Upper lobe of right lung (tissue), 1 donor: ENCODE measurements around the gene YJU2. TPM values are rescaled to one million over a fixed set of nuclear protein-coding genes. Genes with fewer than 3 reads are reported as not detected.
"Not testable (repeated sequence)": the region's sequence is repeated elsewhere in the genome, so short reads cannot be mapped to it uniquely, and the experiment has no call there.

Experiments used
- ATAC-seq: fragments of 200-7000 bp; cut with Tn5 transposase; one replicate; pipeline ENCODE4 v1.9.1; 2020; ENCODE audit warnings: mild to moderate bottlenecking, moderate library complexity
- DNase-seq: peaks from one replicate; pipeline ENCODE4 v3.0.0-alpha.2; 2020
- H3K27ac ChIP-seq: fragments of 200-600 bp; one replicate; pipeline ENCODE4 v1.8.0; 2022
- H3K27me3 ChIP-seq: fragments of 200-600 bp; one replicate; pipeline ENCODE4 v1.8.0; 2022; ENCODE audit warnings: mild to moderate bottlenecking
- H3K36me3 ChIP-seq: fragments of 200-600 bp; one replicate; pipeline ENCODE4 v1.8.0; 2022
- H3K4me1 ChIP-seq: fragments of 200-600 bp; one replicate; pipeline ENCODE4 v1.8.0; 2022
- H3K4me3 ChIP-seq: fragments of 200-600 bp; one replicate; pipeline ENCODE4 v1.8.0; 2022; ENCODE audit warnings: mild to moderate bottlenecking
- H3K9me3 ChIP-seq: fragments of 200-600 bp; one replicate; pipeline ENCODE4 v1.8.0; 2022
- CTCF ChIP-seq: fragments of 200-600 bp; IDR thresholded peaks from one replicate; pipeline ENCODE4 v1.8.0; 2022; ENCODE audit warnings: antibody characterized with exemption
- intact Hi-C: fragments of 100-400 bp; cut with DNase I; formaldehyde crosslinking; loops from one replicate; pipeline ENCODE4 v1.11.0; 2022
- total RNA-seq: library from RNA; stranded (reverse); fragmentation: NEBNext Ultra II Directional; extraction: Animal tissue kit (Norgen Biotek cat#: 25700); gene quantifications from one replicate; pipeline ENCODE4 v1.2.1, GENCODE V29; 2021
- donor health status: DM: no; HTN: yes; CAD: no; lungs with severe emphysema.

The YJU2 gene
- total RNA-seq, 1 donor from 2014 or later: 18.9 TPM

GRCh38 chr19:4224470-4224869 is 22.4 kb upstream of the YJU2 start:
- no peak for TF ChIP-seq CTCF
- ATAC-seq (peak; percentile 12), DNase-seq (no peak)
- H3K9me3 ChIP-seq: no peaks in the 10 kb centered on the region
- peaks cover 5% of the 10 kb centered on the region for H3K4me1 ChIP-seq
- H3K27me3 ChIP-seq: peaks cover 14% of the 10 kb centered on the region
- no peak overlapping the region for H3K27ac ChIP-seq
- H3K36me3 ChIP-seq: no peaks in the 10 kb centered on the region
- H3K4me3 ChIP-seq: no peak overlapping the region
- intact Hi-C loops: no loop called here

DNA sequence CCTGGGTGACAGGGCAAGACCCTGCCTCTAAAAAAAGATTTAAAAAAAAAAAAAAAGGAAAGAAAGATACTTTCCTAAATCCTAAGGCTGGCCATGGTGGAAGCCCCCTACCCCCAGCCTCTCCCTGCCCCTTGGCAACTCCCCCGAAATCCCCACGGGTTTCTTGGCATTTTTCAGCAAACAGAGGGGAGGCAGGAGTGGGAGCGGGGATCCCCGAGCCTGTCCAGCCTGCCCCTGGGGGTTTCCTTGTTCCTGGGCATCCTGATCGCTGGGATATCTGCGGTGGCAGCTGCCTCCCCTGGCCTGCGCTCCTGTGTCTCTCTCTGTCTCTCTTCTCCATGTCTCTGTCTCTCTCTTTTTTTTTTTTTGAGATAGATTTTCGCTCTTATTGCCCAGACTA is 21.0 kb upstream of the YJU2 start:
- DNase-seq (no peak), ATAC-seq (no peak)
- Histone ChIP-seq H3K27ac (no peak overlapping the region), H3K9me3 (no peaks in the 10 kb centered on the region), H3K4me1 (peaks cover 5% of the 10 kb centered on the region), H3K4me3 (no peak overlapping the region), H3K36me3 (no peaks in the 10 kb centered on the region), H3K27me3 (peaks cover 27% of the 10 kb centered on the region)
- intact Hi-C loops: no loop called here
- no peak for TF ChIP-seq CTCF

DNA sequence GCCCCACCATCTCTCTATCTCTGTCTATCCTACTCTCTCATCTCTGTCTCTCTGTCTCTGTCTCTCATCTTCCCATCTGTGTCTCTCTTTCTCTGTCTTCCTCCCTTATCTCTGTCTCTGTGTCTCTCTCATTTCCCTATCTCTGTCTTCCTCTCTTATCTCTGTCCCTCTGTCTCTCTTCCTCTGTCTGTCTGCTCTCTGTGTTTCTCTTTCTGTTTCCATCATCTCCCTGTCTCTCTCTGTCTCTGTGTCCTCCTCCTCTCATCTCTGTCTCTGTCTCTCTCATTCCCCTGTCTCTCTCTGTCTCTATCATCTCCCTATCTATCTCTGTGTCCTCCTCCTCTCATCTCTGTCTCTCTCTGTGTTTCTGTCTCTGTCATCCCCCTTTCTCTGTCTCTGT is 19.1 kb upstream of the YJU2 start:
- H3K36me3 ChIP-seq: no peaks in the 10 kb centered on the region
- no peak overlapping the region for H3K27ac ChIP-seq
- no peak for DNase-seq
- peaks cover 5% of the 10 kb centered on the region for H3K4me1 ChIP-seq
- ATAC-seq: no peak
- peaks cover 34% of the 10 kb centered on the region for H3K27me3 ChIP-seq
- TF ChIP-seq CTCF: no peak
- H3K9me3 ChIP-seq: no peaks in the 10 kb centered on the region
- intact Hi-C loops: no loop called here
- no peak overlapping the region for H3K4me3 ChIP-seq

GRCh38 chr19:4228765-4229178 is 18.1 kb upstream of the YJU2 start:
- DNase-seq (no peak), ATAC-seq (no peak)
- Histone ChIP-seq H3K27me3 (peaks cover 42% of the 10 kb centered on the region), H3K4me3 (no peak overlapping the region), H3K36me3 (no peaks in the 10 kb centered on the region), H3K9me3 (no peaks in the 10 kb centered on the region), H3K4me1 (peaks cover 5% of the 10 kb centered on the region), H3K27ac (no peak overlapping the region)
- no peak for TF ChIP-seq CTCF
- intact Hi-C loops: no loop called here

DNA sequence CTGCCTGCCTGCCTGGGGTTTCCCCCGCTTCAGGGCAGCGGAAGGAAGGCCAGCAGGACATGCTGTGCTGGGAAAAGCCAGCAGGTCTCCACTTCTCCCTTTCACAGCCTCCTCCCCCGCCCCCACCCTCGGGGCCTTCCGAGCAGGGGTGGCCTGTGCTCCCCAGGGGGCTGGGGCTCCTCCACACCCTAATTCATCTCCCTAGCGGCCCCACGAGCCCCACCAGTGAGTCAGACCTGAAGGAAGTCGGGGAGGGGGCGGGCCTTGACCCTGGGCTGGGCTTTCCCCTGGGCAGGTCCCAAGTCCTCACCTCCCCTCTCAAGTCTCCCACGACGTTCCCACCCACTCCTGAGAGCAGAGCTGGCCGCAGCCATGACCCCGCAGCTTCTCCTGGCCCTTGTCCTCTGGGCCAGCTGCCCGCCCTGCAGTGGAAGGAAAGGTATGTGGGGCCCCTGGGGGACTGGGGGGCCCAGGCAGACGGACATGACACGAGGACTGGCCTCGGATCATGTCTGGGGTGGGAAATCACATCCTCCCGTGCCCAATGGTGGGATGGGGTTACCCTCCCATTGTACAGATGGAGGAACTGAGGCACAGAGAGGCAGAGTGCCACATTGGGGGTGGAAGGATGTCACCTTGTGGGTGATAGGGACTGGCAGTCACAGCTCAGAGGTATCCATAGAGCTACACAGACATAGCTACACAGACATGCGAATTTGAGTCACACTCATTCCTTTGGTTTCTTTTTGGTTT is 17.5 kb upstream of the YJU2 start, which contains the start of gene EBI3:
EBI3 (plus strand) TSS at position 345 of the 753 bp plus-strand sequence; CDS start at position 373, 28 bp downstream.
- H3K27me3 ChIP-seq: peaks cover 44% of the 10 kb centered on the region
- H3K4me1 ChIP-seq: peaks cover 5% of the 10 kb centered on the region
- no peak within 1 kb of the TSS for H3K27ac ChIP-seq
- intact Hi-C loops: no loop called here
- H3K4me3 ChIP-seq: no peak within 1 kb of the TSS
- DNase-seq: no peak
- H3K36me3 ChIP-seq: no peaks in the 10 kb centered on the region
- no peaks in the 10 kb centered on the region for H3K9me3 ChIP-seq
- TF ChIP-seq CTCF: no peak
- peak; percentile 49 for ATAC-seq

DNA sequence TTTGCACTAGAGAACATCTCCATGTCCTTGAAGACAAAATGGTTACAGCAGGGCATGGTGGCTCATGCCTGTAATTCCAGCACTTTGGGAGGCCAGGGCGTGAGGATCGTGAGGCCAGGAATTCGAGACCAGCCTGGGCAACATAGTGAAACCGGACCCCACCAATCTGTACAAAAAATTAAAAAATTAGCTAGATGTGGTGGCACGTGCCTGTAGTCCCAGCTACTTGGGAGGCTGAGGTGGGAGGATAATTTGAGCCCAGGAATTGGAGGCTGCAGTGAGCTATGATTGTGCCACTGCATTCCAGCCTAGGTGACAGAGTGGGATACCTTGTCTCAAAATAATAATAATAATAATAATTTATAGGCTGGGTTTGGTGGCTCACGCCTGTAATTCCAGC is 16.6 kb upstream of the YJU2 start:
- H3K27ac ChIP-seq, H3K36me3 ChIP-seq, ATAC-seq, H3K9me3 ChIP-seq, intact Hi-C loops, DNase-seq, H3K4me3 ChIP-seq, H3K4me1 ChIP-seq: not testable (repeated sequence)
- peaks cover 44% of the 10 kb centered on the region for H3K27me3 ChIP-seq

GRCh38 chr19:4231521-4231920 is 15.4 kb upstream of the YJU2 start:
- H3K36me3 ChIP-seq, intact Hi-C loops, H3K4me1 ChIP-seq, ATAC-seq, H3K9me3 ChIP-seq, DNase-seq, H3K4me3 ChIP-seq, H3K27ac ChIP-seq: not testable (repeated sequence)
- peaks cover 44% of the 10 kb centered on the region for H3K27me3 ChIP-seq

- H3K4me3 ChIP-seq, DNase-seq, H3K36me3 ChIP-seq, intact Hi-C loops, H3K27ac ChIP-seq, ATAC-seq, H3K4me1 ChIP-seq, H3K9me3 ChIP-seq: not testable (repeated sequence)
- peaks cover 44% of the 10 kb centered on the region for H3K27me3 ChIP-seq
These were observed 14.7 kb upstream of the YJU2 start for GRCh38 chr19:4232139-4232538.
